ENCODE data around the gene PSMA1. TPM values are rescaled to one million over a fixed set of nuclear protein-coding genes. Genes with fewer than 3 reads are reported as not detected.

PSMA1 gene
- polyA plus RNA-seq, 2 of the 4 experiments (the other 2 are of a cell fraction), result 299 to 370 TPM

- TF ChIP-seq PBX3 (IDR thresholded peaks at IDR 0.05), result peak; percentile 47; the same call in 1 of the 2 replicates
Measured at GRCh38 chr11:14499560-14500180, 20.5 kb downstream of the PSMA1 start, which contains the start of gene COPB1 (continued).

GRCh38 chr11:14499178-14499559, 21.0 kb downstream of the PSMA1 start:
- DNase-seq (ENCODE audit: low read depth in 1 of 2, low spot score in 1 of 2) (peak; percentile 19 to 27), FAIRE-seq (no peak), ATAC-seq (peak; percentile 57 to 72)
- CTCF ChIA-PET, result interaction anchor here (1.2 kb wide), 1 partner anchor 44 kb away, joined by 3 read pairs; no protein-coding TSS in a partner anchor
- peak overlapping the region; percentile 78 for H3K4me3 ChIP-seq
- TF ChIP-seq ZNF302 (CRISPR knock-in tag; IDR thresholded peaks at IDR 0.05) (no peak), SMC3 (IDR thresholded peaks at IDR 0.05) (no peak), E2F6 (IDR thresholded peaks at IDR 0.05; ENCODE audit: borderline replicate concordance, low read depth) (no peak), CEBPB (IDR thresholded peaks at IDR 0.05) (no peak), JUNB (IDR thresholded peaks at IDR 0.05) (no peak), PHF8 (IDR thresholded peaks at IDR 0.05; ENCODE audit: borderline replicate concordance, low read depth) (no peak; the same call in 1 of the 2 replicates), HOXB5 (CRISPR knock-in tag; IDR thresholded peaks at IDR 0.05) (no peak), NFE2L2 (conservative IDR thresholded peaks at IDR 0.05; ENCODE audit: low read length) (no peak), ZFP36 (IDR thresholded peaks at IDR 0.05; ENCODE audit: borderline replicate concordance, partially characterized antibody) (no peak), KDM5A (IDR thresholded peaks at IDR 0.05) (no peak), NR3C1 (IDR thresholded peaks at IDR 0.05) (no peak), TFCP2L1 (CRISPR knock-in tag; IDR thresholded peaks at IDR 0.05) (no peak), FOXS1 (CRISPR knock-in tag; IDR thresholded peaks at IDR 0.05) (no peak), RCOR1 (IDR thresholded peaks at IDR 0.05; ENCODE audit: low read depth, low read length) (no peak), HOXB13 (CRISPR knock-in tag; IDR thresholded peaks at IDR 0.05; ENCODE audit: low read depth) (no peak), ZC3H11A (IDR thresholded peaks at IDR 0.05) (no peak), EHF (CRISPR knock-in tag; IDR thresholded peaks at IDR 0.05) (no peak)
- TF ChIP-seq, protein P1, sequence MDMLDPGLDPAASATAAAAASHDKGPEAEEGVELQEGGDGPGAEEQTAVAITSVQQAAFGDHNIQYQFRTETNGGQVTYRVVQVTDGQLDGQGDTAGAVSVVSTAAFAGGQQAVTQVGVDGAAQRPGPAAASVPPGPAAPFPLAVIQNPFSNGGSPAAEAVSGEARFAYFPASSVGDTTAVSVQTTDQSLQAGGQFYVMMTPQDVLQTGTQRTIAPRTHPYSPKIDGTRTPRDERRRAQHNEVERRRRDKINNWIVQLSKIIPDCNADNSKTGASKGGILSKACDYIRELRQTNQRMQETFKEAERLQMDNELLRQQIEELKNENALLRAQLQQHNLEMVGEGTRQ (IDR thresholded peaks at IDR 0.05), result no peak
- TF ChIP-seq, protein P2, sequence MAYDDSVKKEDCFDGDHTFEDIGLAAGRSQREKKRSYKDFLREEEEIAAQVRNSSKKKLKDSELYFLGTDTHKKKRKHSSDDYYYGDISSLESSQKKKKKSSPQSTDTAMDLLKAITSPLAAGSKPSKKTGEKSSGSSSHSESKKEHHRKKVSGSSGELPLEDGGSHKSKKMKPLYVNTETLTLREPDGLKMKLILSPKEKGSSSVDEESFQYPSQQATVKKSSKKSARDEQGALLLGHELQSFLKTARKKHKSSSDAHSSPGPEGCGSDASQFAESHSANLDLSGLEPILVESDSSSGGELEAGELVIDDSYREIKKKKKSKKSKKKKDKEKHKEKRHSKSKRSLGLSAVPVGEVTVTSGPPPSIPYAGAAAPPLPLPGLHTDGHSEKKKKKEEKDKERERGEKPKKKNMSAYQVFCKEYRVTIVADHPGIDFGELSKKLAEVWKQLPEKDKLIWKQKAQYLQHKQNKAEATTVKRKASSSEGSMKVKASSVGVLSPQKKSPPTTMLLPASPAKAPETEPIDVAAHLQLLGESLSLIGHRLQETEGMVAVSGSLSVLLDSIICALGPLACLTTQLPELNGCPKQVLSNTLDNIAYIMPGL (CRISPR knock-in tag; IDR thresholded peaks at IDR 0.05; ENCODE audit: borderline replicate concordance), result no peak
- no peaks in the 10 kb centered on the region for H3K9me3 ChIP-seq
- POLR2A ChIA-PET, result interaction anchor here (0.6 to 1.5 kb wide), 2 partner anchors 21 to 25 kb away, joined by 6 to 12 read pairs; partner anchors contain the start of gene PSMA1
- H3K4me1 ChIP-seq, result peaks cover 20% of the 10 kb centered on the region; the same call in 2 of the 3 replicates
- WGBS (ENCODE audit: missing lambda C conversion rate), result under 1% methylated on average over 9 of the region's 19 CpGs
- H3K4me2 ChIP-seq, result peak overlapping the region; percentile 80
- peak overlapping the region; percentile 82 to 93 for H3K27ac ChIP-seq

GRCh38 chr11:14480716-14481115, 39.5 kb downstream of the PSMA1 start:
- ChIA-PET CTCF (interaction anchor here (0.6 to 1.8 kb wide), 6 partner anchors 8 to 180 kb away, joined by 3 to 6 read pairs (median 4); no protein-coding TSS in a partner anchor), POLR2A (interaction anchor here (0.5 to 0.6 kb wide), 2 partner anchors 23 to 41 kb away, joined by 3 read pairs; no protein-coding TSS in a partner anchor)
- FAIRE-seq (no peak), ATAC-seq (no peak), DNase-seq (ENCODE audit: low read depth in 1 of 2, low spot score in 1 of 2) (peak in 1 of 2 experiments; percentile 4)
- no peaks in the 10 kb centered on the region for H3K9me3 ChIP-seq
- peak overlapping the region; percentile 4; the same call in 2 of the 3 replicates for H3K4me2 ChIP-seq
- TF ChIP-seq, protein P3, sequence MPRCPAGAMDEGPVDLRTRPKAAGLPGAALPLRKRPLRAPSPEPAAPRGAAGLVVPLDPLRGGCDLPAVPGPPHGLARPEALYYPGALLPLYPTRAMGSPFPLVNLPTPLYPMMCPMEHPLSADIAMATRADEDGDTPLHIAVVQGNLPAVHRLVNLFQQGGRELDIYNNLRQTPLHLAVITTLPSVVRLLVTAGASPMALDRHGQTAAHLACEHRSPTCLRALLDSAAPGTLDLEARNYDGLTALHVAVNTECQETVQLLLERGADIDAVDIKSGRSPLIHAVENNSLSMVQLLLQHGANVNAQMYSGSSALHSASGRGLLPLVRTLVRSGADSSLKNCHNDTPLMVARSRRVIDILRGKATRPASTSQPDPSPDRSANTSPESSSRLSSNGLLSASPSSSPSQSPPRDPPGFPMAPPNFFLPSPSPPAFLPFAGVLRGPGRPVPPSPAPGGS (IDR thresholded peaks at IDR 0.05), result no peak
- H3K4me1 ChIP-seq, result peaks cover 17% of the 10 kb centered on the region; the same call in 2 of the 3 replicates
- H3K4me3 ChIP-seq, result no peak overlapping the region; the same call in 2 of the 3 replicates
- H3K27ac ChIP-seq, result peak overlapping the region; percentile 27 to 58; a peak in 5 of 6 replicates
- WGBS (ENCODE audit: missing lambda C conversion rate), result 84% methylated on average over 3 of the region's 3 CpGs

Measured in A549 (cell line).